DND-41 (cell line): ENCODE data around the gene TBC1D22A.

Experiments used
- ATAC-seq: fragments of 200-7000 bp; cut with Tn5 transposase; 3 replicates; pipeline ENCODE4 v1.9.1; 2021; ENCODE audit warnings: low read depth; ENCODE audit not compliant: insufficient read depth
- DNase-seq: peaks from one replicate; pipeline ENCODE4 v3.0.0-alpha.2; 2020
- H2AFZ ChIP-seq: 2 replicates; pipeline ENCODE4 v1.6.0; 2012; ENCODE audit warnings: low read depth, low read length
- H3K27ac ChIP-seq: 2 replicates; pipeline ENCODE4 v1.5.1; 2012; ENCODE audit warnings: low read length, inconsistent platforms
- H3K27me3 ChIP-seq: fragments of 200-600 bp; sonication (generic); 2 replicates; pipeline ENCODE4 v1.6.0; 2012; ENCODE audit warnings: low read length, mild to moderate bottlenecking, inconsistent platforms; ENCODE audit not compliant: insufficient read depth, poor library complexity
- H3K36me3 ChIP-seq: 2 replicates; pipeline ENCODE4 v1.5.1; 2012; ENCODE audit warnings: low read length, inconsistent platforms; ENCODE audit not compliant: insufficient read depth
- H3K4me1 ChIP-seq: 2 replicates; pipeline ENCODE4 v1.5.1; 2012; ENCODE audit warnings: mild to moderate bottlenecking, low read length; ENCODE audit not compliant: insufficient read depth
- H3K4me2 ChIP-seq: 2 replicates; pipeline ENCODE4 v1.6.0; 2012; ENCODE audit warnings: mild to moderate bottlenecking, moderate library complexity, low read length, inconsistent platforms; ENCODE audit not compliant: insufficient read depth
- H3K4me3 ChIP-seq, 2 experiments: fragments of 200-600 bp in 1 of 2; shearing (Covaris generic) in 1 of 2; 2 replicates each; pipeline ENCODE4 v1.5.1; 2012 to 2016; ENCODE audit warnings: inconsistent platforms in 2 of 2, low read length in 2 of 2, mild to moderate bottlenecking in 2 of 2, low read depth in 1 of 2, moderate library complexity in 1 of 2
- H3K79me2 ChIP-seq: 2 replicates; pipeline ENCODE4 v1.6.0; 2012; ENCODE audit warnings: low read length, inconsistent platforms; ENCODE audit not compliant: insufficient read depth
- H3K9ac ChIP-seq: 2 replicates; pipeline ENCODE4 v1.6.0; 2012; ENCODE audit warnings: low read depth, mild to moderate bottlenecking, inconsistent platforms, low read length, moderate library complexity
- H3K9me3 ChIP-seq: 2 replicates; pipeline ENCODE4 v1.5.1; 2012; ENCODE audit warnings: low read length, moderate library complexity, mild to moderate bottlenecking, inconsistent platforms; ENCODE audit not compliant: insufficient read depth, severe bottlenecking
- H4K20me1 ChIP-seq: 2 replicates; pipeline ENCODE4 v1.6.0; 2012; ENCODE audit warnings: low read length; ENCODE audit not compliant: insufficient read depth
- EZH2 ChIP-seq: IDR thresholded peaks from 3 replicates; pipeline ENCODE4 v1.6.1; 2012; ENCODE audit warnings: borderline replicate concordance, low read depth, mild to moderate bottlenecking, moderate library complexity, low read length, inconsistent platforms; ENCODE audit not compliant: severe bottlenecking
- TF ChIP-seq, protein P1 (sequence below): IDR thresholded peaks from 2 replicates; pipeline ENCODE4 v1.5.1; 2012; ENCODE audit warnings: borderline replicate concordance, low read length, moderate library complexity, mild to moderate bottlenecking; ENCODE audit not compliant: poor library complexity, severe bottlenecking; ENCODE audit errors: extremely low read depth

Gene TBC1D22A

DNA sequence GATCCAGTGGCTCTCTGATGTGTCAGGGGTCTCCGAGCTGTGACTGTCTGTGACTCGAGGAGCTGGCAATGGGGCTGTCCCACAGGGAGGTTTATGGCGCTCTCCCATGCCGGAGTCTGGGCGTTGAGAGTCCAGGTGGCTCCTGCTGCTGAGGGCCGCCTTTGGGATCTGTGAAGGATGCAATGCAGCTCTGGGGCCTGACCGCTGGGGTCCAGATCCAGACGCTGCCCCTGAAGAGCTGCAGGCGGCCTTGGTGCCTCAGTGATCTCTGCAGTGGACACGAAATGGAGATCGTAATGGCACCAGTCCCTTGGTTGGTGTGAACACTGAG, 155.3 kb downstream of the TBC1D22A start:
- Histone ChIP-seq H3K79me2 (no peaks in the 10 kb centered on the region), H3K4me1 (no peaks in the 10 kb centered on the region), H3K4me2 (no peak overlapping the region), H3K27me3 (no peaks in the 10 kb centered on the region), H3K27ac (no peak overlapping the region), H3K9me3 (no peaks in the 10 kb centered on the region), H3K4me3 (no peak overlapping the region), H3K36me3 (peaks cover 43% of the 10 kb centered on the region), H3K9ac (no peak overlapping the region), H4K20me1 (peaks cover 6% of the 10 kb centered on the region), H2AFZ (no peak overlapping the region)
- ATAC-seq (no peak), DNase-seq (no peak)
- no peak for TF ChIP-seq EZH2
- TF ChIP-seq, protein P1, sequence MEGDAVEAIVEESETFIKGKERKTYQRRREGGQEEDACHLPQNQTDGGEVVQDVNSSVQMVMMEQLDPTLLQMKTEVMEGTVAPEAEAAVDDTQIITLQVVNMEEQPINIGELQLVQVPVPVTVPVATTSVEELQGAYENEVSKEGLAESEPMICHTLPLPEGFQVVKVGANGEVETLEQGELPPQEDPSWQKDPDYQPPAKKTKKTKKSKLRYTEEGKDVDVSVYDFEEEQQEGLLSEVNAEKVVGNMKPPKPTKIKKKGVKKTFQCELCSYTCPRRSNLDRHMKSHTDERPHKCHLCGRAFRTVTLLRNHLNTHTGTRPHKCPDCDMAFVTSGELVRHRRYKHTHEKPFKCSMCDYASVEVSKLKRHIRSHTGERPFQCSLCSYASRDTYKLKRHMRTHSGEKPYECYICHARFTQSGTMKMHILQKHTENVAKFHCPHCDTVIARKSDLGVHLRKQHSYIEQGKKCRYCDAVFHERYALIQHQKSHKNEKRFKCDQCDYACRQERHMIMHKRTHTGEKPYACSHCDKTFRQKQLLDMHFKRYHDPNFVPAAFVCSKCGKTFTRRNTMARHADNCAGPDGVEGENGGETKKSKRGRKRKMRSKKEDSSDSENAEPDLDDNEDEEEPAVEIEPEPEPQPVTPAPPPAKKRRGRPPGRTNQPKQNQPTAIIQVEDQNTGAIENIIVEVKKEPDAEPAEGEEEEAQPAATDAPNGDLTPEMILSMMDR, result no peak

- Histone ChIP-seq H3K9ac (no peak overlapping the region), H3K4me1 (no peaks in the 10 kb centered on the region), H3K4me3 (no peak overlapping the region), H3K4me2 (no peak overlapping the region), H3K27me3 (no peaks in the 10 kb centered on the region), H3K27ac (no peak overlapping the region), H4K20me1 (peaks cover 6% of the 10 kb centered on the region), H3K36me3 (peaks cover 39% of the 10 kb centered on the region), H3K9me3 (no peaks in the 10 kb centered on the region), H3K79me2 (no peaks in the 10 kb centered on the region), H2AFZ (no peak overlapping the region)
- ATAC-seq (no peak), DNase-seq (no peak)
- TF ChIP-seq EZH2, result no peak
- TF ChIP-seq, protein P1, result no peak
Measured at GRCh38 chr22:46918197-46918596, 155.7 kb downstream of the TBC1D22A start.

- Histone ChIP-seq H3K9ac (no peak overlapping the region), H3K36me3 (peaks cover 15% of the 10 kb centered on the region)
Measured at GRCh38 chr22:46922037-46922436, 159.6 kb downstream of the TBC1D22A start.

More at GRCh38 chr22:46922037-46922436, 159.6 kb downstream of the TBC1D22A start:
- Histone ChIP-seq H3K27ac (no peak overlapping the region), H4K20me1 (peaks cover 6% of the 10 kb centered on the region; the same call in 1 of the 2 replicates), H3K4me2 (no peak overlapping the region), H2AFZ (no peak overlapping the region), H3K4me3 (no peak overlapping the region), H3K4me1 (no peaks in the 10 kb centered on the region), H3K79me2 (no peaks in the 10 kb centered on the region), H3K27me3 (no peaks in the 10 kb centered on the region), H3K9me3 (no peaks in the 10 kb centered on the region)
- ATAC-seq, result no peak
- DNase-seq, result no peak
- no peak for TF ChIP-seq EZH2
- TF ChIP-seq, protein P1, result no peak
